K562 (cell line): ENCODE measurements around the gene ISYNA1. TPM values are rescaled to one million over a fixed set of nuclear protein-coding genes. Genes with fewer than 3 reads are reported as not detected.

Experiments
- CBFA2T2 ChIP-seq: fragments of 450-650 bp; conservative IDR thresholded peaks from 2 replicates; pipeline ENCODE4 v1.6.1; 2017; ENCODE audit warnings: mild to moderate bottlenecking
- CBX8 ChIP-seq: fragments of 200-600 bp; sonication (generic); IDR thresholded peaks from 2 replicates; pipeline ENCODE4 v1.6.1; 2012; ENCODE audit warnings: borderline replicate concordance, mixed run types, low read depth, mild to moderate bottlenecking, moderate library complexity, mixed read lengths, low read length, control low read depth, inconsistent platforms; ENCODE audit not compliant: poor library complexity, severe bottlenecking; ENCODE audit errors: extremely low read depth
- CCAR2 ChIP-seq: fragments of 200-400 bp; formaldehyde crosslinking; IDR thresholded peaks from 2 replicates; pipeline ENCODE4 v1.6.1; 2017; ENCODE audit warnings: mild to moderate bottlenecking, low read depth, low read length
- CEBPB ChIP-seq: fragments of 450-650 bp; IDR thresholded peaks from 2 replicates; pipeline ENCODE4 v1.6.1; 2016; ENCODE audit warnings: missing genetic modification characterization, missing compliant biosample characterization
- CHCHD3 ChIP-seq: fragments of 250-450 bp; sonication (Bioruptor Pico); IDR thresholded peaks from 2 replicates; pipeline ENCODE4 v2.1.2; 2022; ENCODE audit warnings: mild to moderate bottlenecking
- CREM ChIP-seq: IDR thresholded peaks from 2 replicates; pipeline ENCODE4 v1.6.1; 2014; ENCODE audit warnings: antibody characterized with exemption, low read depth
- CSDE1 ChIP-seq, 2 experiments: fragments of 450-650 bp; IDR thresholded peaks; 2 replicates each; pipeline ENCODE4 v1.6.1; 2016; ENCODE audit warnings: mild to moderate bottlenecking in 1 of 2
- DACH1 ChIP-seq: fragments of 450-650 bp; IDR thresholded peaks from 2 replicates; pipeline ENCODE4 v1.6.1; 2018; ENCODE audit not compliant: partially characterized antibody
- ERF ChIP-seq: fragments of 450-650 bp; formaldehyde crosslinking; IDR thresholded peaks from 2 replicates; pipeline ENCODE4 v1.4.0; 2020; ENCODE audit warnings: mild to moderate bottlenecking, mixed read lengths
- MYNN ChIP-seq, 2 experiments: sonication (generic); formaldehyde crosslinking in 1 of 2; IDR thresholded peaks; 2 replicates each; pipeline versions ENCODE4 v1.5.0 to v1.6.1; 2016 to 2020; ENCODE audit warnings: antibody characterized with exemption in 1 of 2, missing genetic modification reagents in 1 of 2
- POLR3G ChIP-seq: IDR thresholded peaks from 2 replicates; pipeline ENCODE4 v1.6.1; 2011; ENCODE audit not compliant: insufficient read length, insufficient replicate concordance; ENCODE audit errors: extremely low read depth
- PTBP1 ChIP-seq: fragments of 200-400 bp; formaldehyde crosslinking; IDR thresholded peaks from 2 replicates; pipeline ENCODE4 v1.6.1; 2017; ENCODE audit warnings: low read depth, low read length
- SETDB1 ChIP-seq: IDR thresholded peaks from one replicate; pipeline ENCODE4 v1.6.1; 2012; ENCODE audit warnings: low read length, control low read depth, inconsistent platforms
- SMARCC2 ChIP-seq: fragments of 450-650 bp; IDR thresholded peaks from 2 replicates; pipeline ENCODE4 v1.6.1; 2017; ENCODE audit warnings: antibody characterized with exemption, moderate library complexity, mild to moderate bottlenecking, low read depth
- TAF7 ChIP-seq: fragments of 450-650 bp; IDR thresholded peaks from 2 replicates; pipeline ENCODE4 v1.6.1; 2016; ENCODE audit warnings: missing genetic modification characterization, missing compliant biosample characterization
- ZBED1 ChIP-seq: IDR thresholded peaks from 2 replicates; pipeline ENCODE4 v1.6.1; 2014
- ZBTB1 ChIP-seq: sonication (generic); formaldehyde crosslinking; IDR thresholded peaks from 2 replicates; pipeline ENCODE4 v1.8.1; 2023; ENCODE audit warnings: missing genetic modification reagents, low read depth, mild to moderate bottlenecking, borderline replicate concordance
- ZBTB7A ChIP-seq: IDR thresholded peaks from 2 replicates; pipeline ENCODE4 v1.6.1; 2011; ENCODE audit warnings: low read depth, mild to moderate bottlenecking, low read length, moderate library complexity, borderline replicate concordance; ENCODE audit not compliant: control insufficient read depth
- ZC3H4 ChIP-seq: sonication (generic); formaldehyde crosslinking; IDR thresholded peaks from 2 replicates; pipeline ENCODE4 v1.9.0; 2021; ENCODE audit warnings: missing genetic modification reagents, borderline replicate concordance
- ZFP36 ChIP-seq: fragments of 150-350 bp; IDR thresholded peaks from 2 replicates; pipeline ENCODE4 v1.6.1; 2018; ENCODE audit warnings: low read length, low read depth; ENCODE audit not compliant: partially characterized antibody
- ZNF133 ChIP-seq: fragments of 250-450 bp; sonication (Bioruptor Pico); IDR thresholded peaks from 2 replicates; pipeline ENCODE4 v1.4.0; 2020; ENCODE audit warnings: mild to moderate bottlenecking
- ZNF143 ChIP-seq: sonication (generic); formaldehyde crosslinking; IDR thresholded peaks from 2 replicates; pipeline ENCODE4 v1.9.0; 2022; ENCODE audit warnings: mild to moderate bottlenecking, missing genetic modification reagents
- ZSCAN29 ChIP-seq: fragments of 450-650 bp; IDR thresholded peaks from 2 replicates; pipeline ENCODE4 v1.6.1; 2017
- polyA plus RNA-seq, 8 experiments: library from polyadenylated mRNA; depleted of rRNA in 4 of 8; stranded (reverse) in 5 of 8; unstranded in 3 of 8; fragments of >200 nt; fragmentation: Nextera tagmentation in 2 of 8; fragmentation: Illumina TruSeq in 1 of 8; extraction: Ambion mirVana in 2 of 8; extraction: Trizol in 1 of 8; gene quantifications; 2 replicates each; pipeline versions ENCODE4 v1.2.1 to v1.2.3, GENCODE V29; 2011 to 2014; ENCODE audit warnings: inconsistent platforms in 1 of 8, missing spikeins in 1 of 8
- total RNA-seq, 7 experiments: library from RNA; depleted of rRNA in 6 of 7; stranded (reverse); fragments of >200 nt in 6 of 7; fragmentation: Illumina TruSeq in 2 of 7; extraction: Trizol in 2 of 7; gene quantifications; 2 replicates each; pipeline versions ENCODE4 v1.2.1 to v1.2.3, GENCODE V29; 2011 to 2021; ENCODE audit warnings: low replicate concordance in 1 of 7
- TF ChIP-seq, protein P1 (sequence below): sonication (generic); formaldehyde crosslinking; IDR thresholded peaks from 2 replicates; pipeline ENCODE4 v1.8.1; 2022; ENCODE audit warnings: missing genetic modification reagents
- TF ChIP-seq, protein P2 (sequence below): conservative IDR thresholded peaks from 2 replicates; pipeline ENCODE4 v1.6.1; 2011; ENCODE audit warnings: low read depth, mild to moderate bottlenecking, low read length; ENCODE audit not compliant: control insufficient read depth
- TF ChIP-seq, protein P3 (sequence below): fragments of 250-450 bp; sonication (Bioruptor Pico); IDR thresholded peaks from 2 replicates; pipeline ENCODE4 v1.4.0; 2020; ENCODE audit warnings: mild to moderate bottlenecking

Gene ISYNA1
- total and polyA plus RNA-seq, 9 of the 15 experiments (the other 6 are each of a cell fraction or from before 2014, with no cell fraction given): 21.8 to 460 (median 93.2) TPM

DNA sequence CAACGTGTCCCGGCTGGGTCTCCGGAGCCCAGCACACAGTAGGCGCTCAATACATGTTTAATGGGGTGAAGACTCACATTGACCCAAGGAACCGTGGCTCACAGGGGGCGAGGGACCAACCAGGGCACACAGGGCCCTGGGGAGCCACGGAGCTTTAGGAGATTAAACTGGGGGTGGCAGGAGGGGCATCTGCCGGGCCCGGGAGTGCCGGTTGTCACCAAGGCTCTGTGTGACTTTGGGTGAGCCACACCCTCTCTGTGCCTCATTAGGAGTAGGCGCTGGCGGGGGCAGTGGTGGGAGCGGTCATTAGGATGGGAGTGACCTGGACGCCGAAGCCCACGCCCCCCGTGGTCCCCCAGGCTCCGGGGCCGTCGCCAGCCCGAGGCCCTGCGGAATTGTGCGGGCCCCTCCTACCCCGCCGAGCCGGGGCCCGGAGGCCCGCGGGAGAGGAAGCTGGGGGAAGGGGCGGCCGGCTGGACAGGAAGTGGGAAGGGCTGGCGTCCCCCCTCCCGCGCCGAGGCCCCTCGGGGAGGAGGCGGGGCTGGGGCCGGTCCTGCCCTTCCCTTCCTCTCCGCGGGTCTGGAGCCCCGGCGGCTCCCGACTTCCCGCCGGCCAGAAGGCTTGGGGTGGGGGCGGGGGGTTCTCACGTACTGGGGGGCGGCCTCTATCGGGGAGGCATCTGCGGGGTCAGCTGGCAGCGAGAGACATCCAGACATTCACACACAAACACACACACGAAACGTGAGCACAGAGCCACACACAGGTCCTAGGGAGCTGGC, 20.5 kb downstream of the ISYNA1 start (continued):
- TF ChIP-seq CEBPB (tag) (no peak), ZNF133 (CRISPR knock-in tag) (no peak), DACH1 (peak; percentile 71), CCAR2 (no peak), ZFP36 (peak; percentile 94), SMARCC2 (no peak), ZNF143 (no peak), CBFA2T2 (no peak), CBX8 (no peak), ZBED1 (no peak), CREM (no peak; the same call in none of the 2 replicates), SETDB1 (no peak), TAF7 (no peak), MYNN (IDR thresholded peaks at IDR 0.05) (no peak), MYNN (CRISPR knock-in tag; IDR thresholded peaks at IDR 0.05) (no peak), ERF (CRISPR knock-in tag) (peak; percentile 80; the same call in 1 of the 2 replicates), POLR3G (no peak), ZSCAN29 (no peak), ZC3H4 (CRISPR knock-in tag) (peak; percentile 91; the same call in 1 of the 2 replicates), CSDE1 (IDR thresholded peaks at IDR 0.05) (no peak), PTBP1 (no peak; the same call in 1 of the 2 replicates), ZBTB1 (no peak), ZBTB7A (peak; percentile 99), CHCHD3 (CRISPR knock-in tag) (no peak)
- TF ChIP-seq, protein P1, sequence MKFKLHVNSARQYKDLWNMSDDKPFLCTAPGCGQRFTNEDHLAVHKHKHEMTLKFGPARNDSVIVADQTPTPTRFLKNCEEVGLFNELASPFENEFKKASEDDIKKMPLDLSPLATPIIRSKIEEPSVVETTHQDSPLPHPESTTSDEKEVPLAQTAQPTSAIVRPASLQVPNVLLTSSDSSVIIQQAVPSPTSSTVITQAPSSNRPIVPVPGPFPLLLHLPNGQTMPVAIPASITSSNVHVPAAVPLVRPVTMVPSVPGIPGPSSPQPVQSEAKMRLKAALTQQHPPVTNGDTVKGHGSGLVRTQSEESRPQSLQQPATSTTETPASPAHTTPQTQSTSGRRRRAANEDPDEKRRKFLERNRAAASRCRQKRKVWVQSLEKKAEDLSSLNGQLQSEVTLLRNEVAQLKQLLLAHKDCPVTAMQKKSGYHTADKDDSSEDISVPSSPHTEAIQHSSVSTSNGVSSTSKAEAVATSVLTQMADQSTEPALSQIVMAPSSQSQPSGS (CRISPR knock-in tag): no peak
- TF ChIP-seq, protein P2, sequence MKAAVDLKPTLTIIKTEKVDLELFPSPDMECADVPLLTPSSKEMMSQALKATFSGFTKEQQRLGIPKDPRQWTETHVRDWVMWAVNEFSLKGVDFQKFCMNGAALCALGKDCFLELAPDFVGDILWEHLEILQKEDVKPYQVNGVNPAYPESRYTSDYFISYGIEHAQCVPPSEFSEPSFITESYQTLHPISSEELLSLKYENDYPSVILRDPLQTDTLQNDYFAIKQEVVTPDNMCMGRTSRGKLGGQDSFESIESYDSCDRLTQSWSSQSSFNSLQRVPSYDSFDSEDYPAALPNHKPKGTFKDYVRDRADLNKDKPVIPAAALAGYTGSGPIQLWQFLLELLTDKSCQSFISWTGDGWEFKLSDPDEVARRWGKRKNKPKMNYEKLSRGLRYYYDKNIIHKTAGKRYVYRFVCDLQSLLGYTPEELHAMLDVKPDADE: peak; percentile 91
- TF ChIP-seq, protein P3, sequence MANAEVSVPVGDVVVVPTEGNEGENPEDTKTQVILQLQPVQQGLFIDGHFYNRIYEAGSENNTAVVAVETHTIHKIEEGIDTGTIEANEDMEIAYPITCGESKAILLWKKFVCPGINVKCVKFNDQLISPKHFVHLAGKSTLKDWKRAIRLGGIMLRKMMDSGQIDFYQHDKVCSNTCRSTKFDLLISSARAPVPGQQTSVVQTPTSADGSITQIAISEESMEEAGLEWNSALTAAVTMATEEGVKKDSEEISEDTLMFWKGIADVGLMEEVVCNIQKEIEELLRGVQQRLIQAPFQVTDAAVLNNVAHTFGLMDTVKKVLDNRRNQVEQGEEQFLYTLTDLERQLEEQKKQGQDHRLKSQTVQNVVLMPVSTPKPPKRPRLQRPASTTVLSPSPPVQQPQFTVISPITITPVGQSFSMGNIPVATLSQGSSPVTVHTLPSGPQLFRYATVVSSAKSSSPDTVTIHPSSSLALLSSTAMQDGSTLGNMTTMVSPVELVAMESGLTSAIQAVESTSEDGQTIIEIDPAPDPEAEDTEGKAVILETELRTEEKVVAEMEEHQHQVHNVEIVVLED (CRISPR knock-in tag): no peak
